ENCODE measurements around the gene NAP1L1. TPM values are rescaled to one million over a fixed set of nuclear protein-coding genes. Genes with fewer than 3 reads are reported as not detected.

NAP1L1 gene
- 100 to 1,000 TPM; 534 to 576 TPM for total RNA-seq

- peak within 1 kb of the TSS; percentile 99 for H3K27ac Mint-ChIP-seq
- H3K36me3 Mint-ChIP-seq, result peaks cover 13% of the 10 kb centered on the region
- H3K9me3 Mint-ChIP-seq, result no peaks in the 10 kb centered on the region
- DNase-seq, result peak; percentile 95
- peak within 1 kb of the TSS; percentile 99 for H3K4me3 Mint-ChIP-seq
- ATAC-seq (ENCODE audit: low read depth), result peak; percentile 85
- H3K27me3 Mint-ChIP-seq, result no peaks in the 10 kb centered on the region
- POLR2A ChIA-PET, result interaction anchor here (0.6 to 2.6 kb wide), 12 partner anchors 9 to 688 kb away, joined by 3 to 13 read pairs (median 4); partner anchors contain the start of gene BBS10
- peaks cover 35% of the 10 kb centered on the region for H3K4me1 Mint-ChIP-seq
These were observed at the start of gene NAP1L1 for GRCh38 chr12:76083904-76084862. TSS of gene NAP1L1 (minus strand) at chr12:76084685. CDS start at chr12:76074219, 10,466 bp downstream.

- Mint-ChIP-seq H3K4me3 (no peak overlapping the region), H3K9me3 (no peaks in the 10 kb centered on the region), H3K27ac (no peak overlapping the region), H3K36me3 (no peaks in the 10 kb centered on the region), H3K27me3 (peaks cover 13% of the 10 kb centered on the region), H3K4me1 (no peaks in the 10 kb centered on the region)
- POLR2A ChIA-PET, result no interaction called here
- no peak for DNase-seq
- no peak for ATAC-seq (ENCODE audit: low read depth)
These were observed 43.1 kb upstream of the NAP1L1 start for GRCh38 chr12:76127588-76127987.

- no peak for DNase-seq
- H3K36me3 Mint-ChIP-seq, result no peaks in the 10 kb centered on the region
- no peak overlapping the region for H3K27ac Mint-ChIP-seq
- no peaks in the 10 kb centered on the region for H3K4me1 Mint-ChIP-seq
- peaks cover 10% of the 10 kb centered on the region for H3K27me3 Mint-ChIP-seq
- ATAC-seq (ENCODE audit: low read depth), result no peak
- no peaks in the 10 kb centered on the region for H3K9me3 Mint-ChIP-seq
- POLR2A ChIA-PET, result no interaction called here
- H3K4me3 Mint-ChIP-seq, result no peak overlapping the region
These were observed 40.0 kb upstream of the NAP1L1 start for GRCh38 chr12:76124456-76124855.

- Mint-ChIP-seq H3K4me3 (no peak overlapping the region), H3K36me3 (no peaks in the 10 kb centered on the region), H3K9me3 (no peaks in the 10 kb centered on the region), H3K27ac (no peak overlapping the region), H3K4me1 (no peaks in the 10 kb centered on the region), H3K27me3 (peaks cover 7% of the 10 kb centered on the region)
- DNase-seq (no peak), ATAC-seq (ENCODE audit: low read depth) (no peak)
- POLR2A ChIA-PET, result no interaction called here
These were observed 39.1 kb upstream of the NAP1L1 start for GRCh38 chr12:76123259-76124212.

GRCh38 chr12:76119887-76120286 lies 35.4 kb upstream of the NAP1L1 start:
- H3K27me3 Mint-ChIP-seq, result peaks cover 4% of the 10 kb centered on the region
- POLR2A ChIA-PET, result no interaction called here
- DNase-seq, result no peak
- H3K4me1 Mint-ChIP-seq, result no peaks in the 10 kb centered on the region
- peak; percentile 30 for ATAC-seq (ENCODE audit: low read depth)
- H3K4me3 Mint-ChIP-seq, result no peak overlapping the region
- no peak overlapping the region for H3K27ac Mint-ChIP-seq
- H3K36me3 Mint-ChIP-seq, result no peaks in the 10 kb centered on the region
- H3K9me3 Mint-ChIP-seq, result no peaks in the 10 kb centered on the region

- no peak for ATAC-seq (ENCODE audit: low read depth)
- peaks cover 7% of the 10 kb centered on the region for H3K27me3 Mint-ChIP-seq
- no peaks in the 10 kb centered on the region for H3K9me3 Mint-ChIP-seq
- no peak for DNase-seq
- H3K4me3 Mint-ChIP-seq, result no peak overlapping the region
- H3K27ac Mint-ChIP-seq, result no peak overlapping the region
- no peaks in the 10 kb centered on the region for H3K36me3 Mint-ChIP-seq
- POLR2A ChIA-PET, result no interaction called here
- no peaks in the 10 kb centered on the region for H3K4me1 Mint-ChIP-seq
These were observed 33.3 kb upstream of the NAP1L1 start for GRCh38 chr12:76117751-76118150.

GRCh38 chr12:76117067-76117691 lies 32.7 kb upstream of the NAP1L1 start:
- H3K36me3 Mint-ChIP-seq, result no peaks in the 10 kb centered on the region
- no peak overlapping the region for H3K4me3 Mint-ChIP-seq
- DNase-seq, result no peak
- no peaks in the 10 kb centered on the region for H3K4me1 Mint-ChIP-seq
- no peak overlapping the region for H3K27ac Mint-ChIP-seq
- no peaks in the 10 kb centered on the region for H3K9me3 Mint-ChIP-seq
- POLR2A ChIA-PET, result no interaction called here
- H3K27me3 Mint-ChIP-seq, result peaks cover 7% of the 10 kb centered on the region
- no peak for ATAC-seq (ENCODE audit: low read depth)

GRCh38 chr12:76113800-76114757 lies 29.6 kb upstream of the NAP1L1 start:
- no peaks in the 10 kb centered on the region for H3K36me3 Mint-ChIP-seq
- POLR2A ChIA-PET, result no interaction called here
- no peak for DNase-seq
- no peaks in the 10 kb centered on the region for H3K9me3 Mint-ChIP-seq
- H3K4me1 Mint-ChIP-seq, result no peaks in the 10 kb centered on the region
- H3K27me3 Mint-ChIP-seq, result peaks cover 22% of the 10 kb centered on the region
- H3K27ac Mint-ChIP-seq, result no peak overlapping the region
- ATAC-seq (ENCODE audit: low read depth), result no peak
- no peak overlapping the region for H3K4me3 Mint-ChIP-seq

GRCh38 chr12:76111209-76111749 lies 26.8 kb upstream of the NAP1L1 start:
- Mint-ChIP-seq H3K4me3 (no peak overlapping the region), H3K4me1 (no peaks in the 10 kb centered on the region), H3K27me3 (peaks cover 22% of the 10 kb centered on the region), H3K36me3 (no peaks in the 10 kb centered on the region), H3K9me3 (no peaks in the 10 kb centered on the region), H3K27ac (no peak overlapping the region)
- DNase-seq (no peak), ATAC-seq (ENCODE audit: low read depth) (no peak)
- POLR2A ChIA-PET, result no interaction called here

GRCh38 chr12:76109879-76110278 lies 25.4 kb upstream of the NAP1L1 start:
- Mint-ChIP-seq H3K9me3 (no peaks in the 10 kb centered on the region), H3K4me3 (no peak overlapping the region), H3K27me3 (peaks cover 20% of the 10 kb centered on the region), H3K27ac (no peak overlapping the region), H3K4me1 (no peaks in the 10 kb centered on the region), H3K36me3 (no peaks in the 10 kb centered on the region)
- no peak for ATAC-seq (ENCODE audit: low read depth)
- no peak for DNase-seq
- POLR2A ChIA-PET, result interaction anchor here (0.6 kb wide), 1 partner anchor 842 kb away, joined by 3 read pairs; no protein-coding TSS in a partner anchor

GRCh38 chr12:76108356-76108755 lies 23.9 kb upstream of the NAP1L1 start:
- Mint-ChIP-seq H3K4me1 (no peaks in the 10 kb centered on the region), H3K36me3 (no peaks in the 10 kb centered on the region), H3K27ac (no peak overlapping the region), H3K4me3 (no peak overlapping the region), H3K9me3 (no peaks in the 10 kb centered on the region), H3K27me3 (peaks cover 17% of the 10 kb centered on the region)
- DNase-seq (no peak), ATAC-seq (ENCODE audit: low read depth) (no peak)
- POLR2A ChIA-PET, result no interaction called here

- H3K4me3 Mint-ChIP-seq, result no peak overlapping the region
- H3K9me3 Mint-ChIP-seq, result no peaks in the 10 kb centered on the region
- no peak for ATAC-seq (ENCODE audit: low read depth)
- peaks cover 15% of the 10 kb centered on the region for H3K27me3 Mint-ChIP-seq
- H3K27ac Mint-ChIP-seq, result no peak overlapping the region
- no peaks in the 10 kb centered on the region for H3K4me1 Mint-ChIP-seq
- POLR2A ChIA-PET, result no interaction called here
- DNase-seq, result no peak
- H3K36me3 Mint-ChIP-seq, result no peaks in the 10 kb centered on the region
These were observed 22.1 kb upstream of the NAP1L1 start for GRCh38 chr12:76106631-76107030.
